HL-60 (cell line): ENCODE measurements around the gene FAM184B.

Experiments
- DNase-seq, 2 experiments: peaks; one replicate each; pipeline ENCODE4 v3.0.0-alpha.2; 2010 to 2020; ENCODE audit warnings: low read depth in 1 of 2, low spot score in 1 of 2
- H3K27ac ChIP-seq: fragments of 250-450 bp; sonication (Bioruptor Pico); replicated peaks from 2 replicates; pipeline ENCODE4 v1.5.1; 2020; ENCODE audit warnings: mild to moderate bottlenecking, moderate library complexity
- H3K27me3 ChIP-seq: fragments of 250-450 bp; sonication (Bioruptor Pico); 2 replicates; pipeline ENCODE4 v1.5.1; 2021; ENCODE audit warnings: mild to moderate bottlenecking, moderate library complexity; ENCODE audit not compliant: insufficient read depth, poor library complexity, severe bottlenecking
- H3K4me3 ChIP-seq: replicated peaks from 2 replicates; pipeline ENCODE4 v1.5.1; 2011; ENCODE audit warnings: mild to moderate bottlenecking, control low read depth, low read length; ENCODE audit not compliant: insufficient read depth
- GABPA ChIP-seq: IDR thresholded peaks from 2 replicates; pipeline ENCODE4 v1.6.1; 2012; ENCODE audit warnings: low read depth
- POLR2AphosphoS5 ChIP-seq: IDR thresholded peaks from 2 replicates; pipeline ENCODE4 v1.6.1; 2012; ENCODE audit warnings: low read depth
- SPI1 ChIP-seq: IDR thresholded peaks from 2 replicates; pipeline ENCODE4 v1.6.1; 2012; ENCODE audit warnings: low read depth, mild to moderate bottlenecking, borderline replicate concordance
- TF ChIP-seq, protein P1 (sequence below): IDR thresholded peaks from 2 replicates; pipeline ENCODE4 v1.6.1; 2012; ENCODE audit warnings: low read depth; ENCODE audit not compliant: insufficient replicate concordance
- TF ChIP-seq, protein P2 (sequence below): IDR thresholded peaks from one replicate; pipeline ENCODE4 v1.5.1; 2011; ENCODE audit warnings: low read length, control low read depth, inconsistent platforms; ENCODE audit not compliant: insufficient read depth

The FAM184B gene

DNA sequence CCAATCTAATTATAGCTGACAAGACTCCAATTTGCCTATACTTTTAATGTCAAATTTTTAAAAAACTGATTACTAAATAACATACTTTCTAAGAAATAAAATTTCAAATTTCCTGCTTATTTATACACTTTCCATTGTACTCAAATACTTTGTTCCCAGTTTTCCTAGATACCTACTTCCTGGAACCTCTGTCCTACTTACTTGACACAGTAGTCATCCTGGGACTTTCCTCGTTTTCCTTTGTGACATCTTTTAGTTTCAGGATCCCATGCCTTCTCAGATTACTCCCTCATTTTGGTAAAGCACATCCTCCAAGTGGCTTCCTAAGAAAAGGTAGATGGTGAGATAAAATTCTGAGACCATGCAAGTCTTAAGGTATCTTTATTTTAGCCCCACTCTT is 13.3 kb upstream of the FAM184B start:
- Histone ChIP-seq H3K27me3 (no peaks in the 10 kb centered on the region), H3K27ac (no peak overlapping the region)

DNA sequence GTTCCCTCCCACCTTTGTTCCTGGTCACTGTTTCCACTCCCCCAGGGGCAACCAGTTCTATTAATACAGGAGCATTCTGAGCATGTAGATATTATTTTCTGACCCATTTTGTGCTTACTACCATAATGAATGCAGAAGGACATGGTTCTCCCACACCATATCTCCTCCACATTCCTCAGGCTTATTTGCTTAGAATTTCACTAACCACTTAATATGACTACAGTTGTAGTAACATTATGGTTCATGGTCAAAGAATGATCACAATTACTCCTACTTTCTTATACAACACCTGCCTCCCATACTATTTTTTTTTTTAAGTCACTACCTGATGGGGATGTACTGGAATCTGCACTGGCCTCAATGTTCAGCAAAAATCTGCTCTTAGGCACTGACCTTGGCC is 7.5 kb upstream of the FAM184B start:
- DNase-seq, result no peak
- Histone ChIP-seq H3K4me3 (no peak overlapping the region), H3K27ac (no peak overlapping the region), H3K27me3 (no peaks in the 10 kb centered on the region)
- TF ChIP-seq POLR2AphosphoS5, result no peak
- TF ChIP-seq, protein P1, sequence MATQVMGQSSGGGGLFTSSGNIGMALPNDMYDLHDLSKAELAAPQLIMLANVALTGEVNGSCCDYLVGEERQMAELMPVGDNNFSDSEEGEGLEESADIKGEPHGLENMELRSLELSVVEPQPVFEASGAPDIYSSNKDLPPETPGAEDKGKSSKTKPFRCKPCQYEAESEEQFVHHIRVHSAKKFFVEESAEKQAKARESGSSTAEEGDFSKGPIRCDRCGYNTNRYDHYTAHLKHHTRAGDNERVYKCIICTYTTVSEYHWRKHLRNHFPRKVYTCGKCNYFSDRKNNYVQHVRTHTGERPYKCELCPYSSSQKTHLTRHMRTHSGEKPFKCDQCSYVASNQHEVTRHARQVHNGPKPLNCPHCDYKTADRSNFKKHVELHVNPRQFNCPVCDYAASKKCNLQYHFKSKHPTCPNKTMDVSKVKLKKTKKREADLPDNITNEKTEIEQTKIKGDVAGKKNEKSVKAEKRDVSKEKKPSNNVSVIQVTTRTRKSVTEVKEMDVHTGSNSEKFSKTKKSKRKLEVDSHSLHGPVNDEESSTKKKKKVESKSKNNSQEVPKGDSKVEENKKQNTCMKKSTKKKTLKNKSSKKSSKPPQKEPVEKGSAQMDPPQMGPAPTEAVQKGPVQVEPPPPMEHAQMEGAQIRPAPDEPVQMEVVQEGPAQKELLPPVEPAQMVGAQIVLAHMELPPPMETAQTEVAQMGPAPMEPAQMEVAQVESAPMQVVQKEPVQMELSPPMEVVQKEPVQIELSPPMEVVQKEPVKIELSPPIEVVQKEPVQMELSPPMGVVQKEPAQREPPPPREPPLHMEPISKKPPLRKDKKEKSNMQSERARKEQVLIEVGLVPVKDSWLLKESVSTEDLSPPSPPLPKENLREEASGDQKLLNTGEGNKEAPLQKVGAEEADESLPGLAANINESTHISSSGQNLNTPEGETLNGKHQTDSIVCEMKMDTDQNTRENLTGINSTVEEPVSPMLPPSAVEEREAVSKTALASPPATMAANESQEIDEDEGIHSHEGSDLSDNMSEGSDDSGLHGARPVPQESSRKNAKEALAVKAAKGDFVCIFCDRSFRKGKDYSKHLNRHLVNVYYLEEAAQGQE, result no peak
- no peak for TF ChIP-seq GABPA
- no peak for TF ChIP-seq SPI1
- TF ChIP-seq, protein P2, sequence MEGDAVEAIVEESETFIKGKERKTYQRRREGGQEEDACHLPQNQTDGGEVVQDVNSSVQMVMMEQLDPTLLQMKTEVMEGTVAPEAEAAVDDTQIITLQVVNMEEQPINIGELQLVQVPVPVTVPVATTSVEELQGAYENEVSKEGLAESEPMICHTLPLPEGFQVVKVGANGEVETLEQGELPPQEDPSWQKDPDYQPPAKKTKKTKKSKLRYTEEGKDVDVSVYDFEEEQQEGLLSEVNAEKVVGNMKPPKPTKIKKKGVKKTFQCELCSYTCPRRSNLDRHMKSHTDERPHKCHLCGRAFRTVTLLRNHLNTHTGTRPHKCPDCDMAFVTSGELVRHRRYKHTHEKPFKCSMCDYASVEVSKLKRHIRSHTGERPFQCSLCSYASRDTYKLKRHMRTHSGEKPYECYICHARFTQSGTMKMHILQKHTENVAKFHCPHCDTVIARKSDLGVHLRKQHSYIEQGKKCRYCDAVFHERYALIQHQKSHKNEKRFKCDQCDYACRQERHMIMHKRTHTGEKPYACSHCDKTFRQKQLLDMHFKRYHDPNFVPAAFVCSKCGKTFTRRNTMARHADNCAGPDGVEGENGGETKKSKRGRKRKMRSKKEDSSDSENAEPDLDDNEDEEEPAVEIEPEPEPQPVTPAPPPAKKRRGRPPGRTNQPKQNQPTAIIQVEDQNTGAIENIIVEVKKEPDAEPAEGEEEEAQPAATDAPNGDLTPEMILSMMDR, result no peak

More for the DNA sequence above, 13.3 kb upstream of the FAM184B start:
- H3K4me3 ChIP-seq, result no peak overlapping the region
- TF ChIP-seq, protein P1, result no peak
- TF ChIP-seq POLR2AphosphoS5, result no peak
- no peak for DNase-seq

DNA sequence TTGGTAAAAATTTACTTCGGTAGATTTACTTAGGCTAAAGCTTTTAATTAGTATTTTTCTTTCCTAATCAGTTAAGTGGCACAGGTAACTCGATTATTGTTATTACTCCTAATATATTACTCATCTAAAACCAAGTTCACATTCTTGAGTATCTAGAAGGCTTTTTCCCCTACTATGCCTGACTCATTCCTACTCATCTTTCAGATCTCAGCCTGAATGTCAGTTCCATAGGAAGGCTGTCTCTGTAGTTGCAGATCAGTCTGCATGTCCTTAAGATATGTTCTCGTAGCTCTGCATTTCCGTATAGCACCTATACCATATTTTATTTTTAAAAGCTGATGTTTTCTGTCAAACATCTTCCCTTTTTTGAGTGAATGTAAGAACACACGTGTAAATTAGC is 5.9 kb upstream of the FAM184B start:
- Histone ChIP-seq H3K27ac (no peak overlapping the region), H3K4me3 (no peak overlapping the region), H3K27me3 (peaks cover under 1% of the 10 kb centered on the region)
- TF ChIP-seq, protein P2, result no peak
- no peak for TF ChIP-seq SPI1
- TF ChIP-seq POLR2AphosphoS5, result no peak
- no peak for TF ChIP-seq GABPA
- TF ChIP-seq, protein P1, result no peak
- no peak for DNase-seq

DNA sequence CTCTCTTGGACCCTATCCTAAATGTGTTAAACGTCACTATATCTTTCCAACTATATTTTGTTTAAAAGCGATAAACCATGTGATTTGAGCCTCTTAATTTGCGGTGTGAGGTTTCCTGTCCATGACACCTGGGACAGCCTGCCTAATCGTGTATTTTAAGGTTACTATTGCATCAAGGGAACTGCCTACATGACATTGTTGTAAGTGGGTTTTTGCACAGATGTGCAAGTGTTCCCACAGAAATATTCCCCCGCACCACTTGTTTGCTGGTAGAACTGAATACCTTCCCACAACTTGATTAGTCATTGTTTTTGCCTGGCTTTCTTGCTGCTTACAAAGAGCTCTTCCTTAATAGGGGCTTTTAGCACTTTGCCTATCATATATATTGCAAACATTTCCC is 5.1 kb upstream of the FAM184B start:
- Histone ChIP-seq H3K27ac (no peak overlapping the region), H3K27me3 (peaks cover 6% of the 10 kb centered on the region), H3K4me3 (no peak overlapping the region)
- no peak for TF ChIP-seq POLR2AphosphoS5
- TF ChIP-seq SPI1, result no peak
- TF ChIP-seq, protein P2, result no peak
- TF ChIP-seq, protein P1, result no peak
- no peak for TF ChIP-seq GABPA
- DNase-seq, result no peak
